ENCODE results near the gene MPV17.
"Not testable (repeated sequence)": the region's sequence is repeated elsewhere in the genome, so short reads cannot be mapped to it uniquely, and the experiment has no call there.

Gene MPV17

GRCh38 chr2:27270131-27270530 is 52.8 kb downstream of the MPV17 start:
- no peak for TF ChIP-seq CTCF (IDR thresholded peaks at IDR 0.05; ENCODE audit: extremely low read depth, insufficient read depth, missing control alignments)
- no peak for DNase-seq (ENCODE audit: low spot score)
- in situ Hi-C loops (cut with MboI; ENCODE audit: low pct_unique_long_range_greater_than_20kb, low sequenced_read_pairs, unreplicated experiment) = no loop called here

GRCh38 chr2:27268296-27268695 is 54.6 kb downstream of the MPV17 start:
- DNase-seq (ENCODE audit: low spot score); in situ Hi-C loops (cut with MboI; ENCODE audit: low pct_unique_long_range_greater_than_20kb, low sequenced_read_pairs, unreplicated experiment): not testable (repeated sequence)

GRCh38 chr2:27265536-27265870 is 57.4 kb downstream of the MPV17 start:
- in situ Hi-C loops (cut with MboI; ENCODE audit: low pct_unique_long_range_greater_than_20kb, low sequenced_read_pairs, unreplicated experiment) = no loop called here
- DNase-seq (ENCODE audit: low spot score) = no peak
- no peak for TF ChIP-seq CTCF (IDR thresholded peaks at IDR 0.05; ENCODE audit: extremely low read depth, insufficient read depth, missing control alignments)

GRCh38 chr2:27264753-27265535 is 58.0 kb downstream of the MPV17 start:
- TF ChIP-seq CTCF (IDR thresholded peaks at IDR 0.05; ENCODE audit: extremely low read depth, insufficient read depth, missing control alignments) = peak; percentile 54
- in situ Hi-C loops (cut with MboI; ENCODE audit: low pct_unique_long_range_greater_than_20kb, low sequenced_read_pairs, unreplicated experiment) = no loop called here
- peak; percentile 87 for DNase-seq (ENCODE audit: low spot score)

GRCh38 chr2:27264253-27264752 is 58.6 kb downstream of the MPV17 start:
- no peak for TF ChIP-seq CTCF (IDR thresholded peaks at IDR 0.05; ENCODE audit: extremely low read depth, insufficient read depth, missing control alignments)
- in situ Hi-C loops (cut with MboI; ENCODE audit: low pct_unique_long_range_greater_than_20kb, low sequenced_read_pairs, unreplicated experiment) = no loop called here
- DNase-seq (ENCODE audit: low spot score) = no peak

- in situ Hi-C loops (cut with MboI; ENCODE audit: low pct_unique_long_range_greater_than_20kb, low sequenced_read_pairs, unreplicated experiment) = no loop called here
- DNase-seq (ENCODE audit: low spot score) = peak; percentile 61
- TF ChIP-seq CTCF (IDR thresholded peaks at IDR 0.05; ENCODE audit: extremely low read depth, insufficient read depth, missing control alignments) = no peak
Measured at GRCh38 chr2:27263287-27264252, 59.3 kb downstream of the MPV17 start.
